Activated CD8-positive, alpha-beta T cell treated with anti-CD3 and anti-CD28 coated beads for 36 hours (primary cell): ENCODE measurements around the gene COL4A3. TPM values are rescaled to one million over a fixed set of nuclear protein-coding genes. Genes with fewer than 3 reads are reported as not detected.
"Not testable (repeated sequence)": the region's sequence is repeated elsewhere in the genome, so short reads cannot be mapped to it uniquely, and the experiment has no call there.

Experiments
- ATAC-seq: fragments of 200-7000 bp; cut with Tn5 transposase; one replicate; pipeline ENCODE4 v1.10.0; 2021; ENCODE audit warnings: mild to moderate bottlenecking, moderate library complexity
- CTCF ChIA-PET: fragments of 350-600 bp; sonication (Branson Sonifier 250); formaldehyde crosslinking; loops from one replicate; lab custom pipeline; 2021; ENCODE audit warnings: antibody characterized with exemption; lab: Charles Lee
- POLR2A ChIA-PET: fragments of 350-600 bp; sonication (Branson Sonifier 250); formaldehyde crosslinking; loops from one replicate; lab custom pipeline; 2021; ENCODE audit warnings: antibody characterized with exemption; lab: Charles Lee
- DNase-seq: peaks from one replicate; pipeline ENCODE4 v3.0.0-alpha.2; 2020
- H3K27ac Mint-ChIP-seq: one replicate; pipeline ENCODE4 v1.8.0; 2021; ENCODE audit warnings: mild to moderate bottlenecking, mixed read lengths
- H3K27me3 Mint-ChIP-seq: one replicate; pipeline ENCODE4 v1.8.0; 2021; ENCODE audit warnings: mixed read lengths
- H3K36me3 Mint-ChIP-seq: one replicate; pipeline ENCODE4 v1.8.0; 2021; ENCODE audit warnings: low read depth, mixed read lengths
- H3K4me1 Mint-ChIP-seq: one replicate; pipeline ENCODE4 v1.8.0; 2021; ENCODE audit warnings: low read depth, mixed read lengths
- H3K4me3 Mint-ChIP-seq: one replicate; pipeline ENCODE4 v1.8.0; 2021; ENCODE audit warnings: mild to moderate bottlenecking, moderate library complexity, mixed read lengths
- H3K9me3 Mint-ChIP-seq: one replicate; pipeline ENCODE4 v1.8.0; 2021; ENCODE audit warnings: mixed read lengths
- intact Hi-C: fragments of 100-400 bp; cut with micrococcal nuclease; formaldehyde crosslinking; loops from one replicate; pipeline ENCODE4 v1.10.0; 2022
- total RNA-seq, 2 experiments: library from RNA; stranded (reverse); gene quantifications; one replicate each; pipeline ENCODE4 v1.2.3, GENCODE V29; 2021
- TF ChIP-seq, protein P1 (sequence below): fragments of 200-600 bp; IDR thresholded peaks from one replicate; pipeline ENCODE4 v1.8.0; 2022; ENCODE audit warnings: antibody characterized with exemption, mild to moderate bottlenecking

The COL4A3 gene
- total RNA-seq, 2 experiments from 2014 or later: not detected

DNA sequence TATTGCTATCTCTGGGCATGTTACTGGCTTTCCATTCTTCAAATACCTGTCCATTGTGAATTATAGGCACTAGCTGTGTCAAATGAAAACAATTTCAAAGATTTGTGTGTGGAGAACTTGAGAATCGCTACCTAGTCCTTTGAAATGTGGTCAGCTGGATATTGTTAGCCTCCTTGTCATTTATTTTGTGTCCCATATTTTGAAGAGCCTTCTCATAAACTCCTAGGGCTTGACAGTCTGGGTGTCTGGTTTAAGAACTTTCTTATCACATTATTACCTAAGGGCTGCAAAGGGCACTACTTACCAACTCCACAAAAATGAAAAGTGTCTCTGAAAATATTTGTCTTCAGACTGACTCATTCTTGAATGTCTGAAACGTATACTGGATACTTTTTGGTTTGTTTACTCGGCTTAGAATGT, 50.2 kb downstream of the COL4A3 start:
- intact Hi-C loops: no loop called here
- peaks cover 2% of the 10 kb centered on the region for H3K9me3 Mint-ChIP-seq
- no peaks in the 10 kb centered on the region for H3K36me3 Mint-ChIP-seq
- ChIA-PET POLR2A (no interaction called here), CTCF (no interaction called here)
- H3K4me1 Mint-ChIP-seq: no peaks in the 10 kb centered on the region
- no peak overlapping the region for H3K4me3 Mint-ChIP-seq
- H3K27ac Mint-ChIP-seq: no peak overlapping the region
- no peak for ATAC-seq
- TF ChIP-seq, protein P1, sequence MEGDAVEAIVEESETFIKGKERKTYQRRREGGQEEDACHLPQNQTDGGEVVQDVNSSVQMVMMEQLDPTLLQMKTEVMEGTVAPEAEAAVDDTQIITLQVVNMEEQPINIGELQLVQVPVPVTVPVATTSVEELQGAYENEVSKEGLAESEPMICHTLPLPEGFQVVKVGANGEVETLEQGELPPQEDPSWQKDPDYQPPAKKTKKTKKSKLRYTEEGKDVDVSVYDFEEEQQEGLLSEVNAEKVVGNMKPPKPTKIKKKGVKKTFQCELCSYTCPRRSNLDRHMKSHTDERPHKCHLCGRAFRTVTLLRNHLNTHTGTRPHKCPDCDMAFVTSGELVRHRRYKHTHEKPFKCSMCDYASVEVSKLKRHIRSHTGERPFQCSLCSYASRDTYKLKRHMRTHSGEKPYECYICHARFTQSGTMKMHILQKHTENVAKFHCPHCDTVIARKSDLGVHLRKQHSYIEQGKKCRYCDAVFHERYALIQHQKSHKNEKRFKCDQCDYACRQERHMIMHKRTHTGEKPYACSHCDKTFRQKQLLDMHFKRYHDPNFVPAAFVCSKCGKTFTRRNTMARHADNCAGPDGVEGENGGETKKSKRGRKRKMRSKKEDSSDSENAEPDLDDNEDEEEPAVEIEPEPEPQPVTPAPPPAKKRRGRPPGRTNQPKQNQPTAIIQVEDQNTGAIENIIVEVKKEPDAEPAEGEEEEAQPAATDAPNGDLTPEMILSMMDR: no peak
- H3K27me3 Mint-ChIP-seq: peaks cover 5% of the 10 kb centered on the region
- DNase-seq: no peak

- ChIA-PET POLR2A (interaction anchor here (0.7 kb wide), 1 partner anchor 65 kb away, joined by 3 read pairs; no protein-coding TSS in a partner anchor), CTCF (interaction anchor here (1.1 to 2.0 kb wide), 2 partner anchors 19 to 546 kb away, joined by 5 to 11 read pairs; no protein-coding TSS in a partner anchor)
- Mint-ChIP-seq H3K27me3 (no peaks in the 10 kb centered on the region), H3K4me1 (no peaks in the 10 kb centered on the region), H3K4me3 (no peak overlapping the region), H3K27ac (no peak overlapping the region), H3K36me3 (no peaks in the 10 kb centered on the region), H3K9me3 (peaks cover 2% of the 10 kb centered on the region)
- TF ChIP-seq, protein P1: no peak
- intact Hi-C loops: no loop called here
- DNase-seq (no peak), ATAC-seq (no peak)
Observed at GRCh38 chr2:227219312-227220105, 55.1 kb downstream of the COL4A3 start.

GRCh38 chr2:227221120-227221519, 56.7 kb downstream of the COL4A3 start:
- Mint-ChIP-seq H3K4me1 (no peaks in the 10 kb centered on the region), H3K9me3 (peaks cover 2% of the 10 kb centered on the region), H3K27me3 (peaks cover 5% of the 10 kb centered on the region), H3K27ac (no peak overlapping the region), H3K36me3 (no peaks in the 10 kb centered on the region), H3K4me3 (no peak overlapping the region)
- ATAC-seq (no peak), DNase-seq (no peak)
- TF ChIP-seq, protein P1: no peak
- ChIA-PET POLR2A (no interaction called here), CTCF (interaction anchor here (0.6 to 2.0 kb wide), 2 partner anchors 17 to 437 kb away, joined by 3 to 11 read pairs; no protein-coding TSS in a partner anchor)
- intact Hi-C loops: no loop called here

DNA sequence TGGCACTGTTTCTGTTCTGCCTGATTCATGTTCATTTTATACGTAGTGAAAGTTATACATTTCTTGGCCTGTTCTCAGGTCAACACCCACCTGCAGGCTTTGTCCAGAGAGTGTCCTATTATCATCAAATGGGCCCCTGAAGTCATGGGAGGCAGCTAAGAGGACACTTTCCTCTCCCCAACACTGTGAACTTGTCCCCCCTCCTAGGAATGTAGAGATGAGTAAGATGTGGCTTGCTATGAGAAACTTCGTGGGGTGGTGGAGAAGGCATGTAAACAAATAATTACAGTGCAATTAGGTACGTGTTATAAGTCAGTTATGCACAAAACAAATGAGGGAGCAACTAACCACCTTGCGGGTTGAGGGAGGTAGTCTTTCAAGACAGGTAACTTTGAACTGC, 57.9 kb downstream of the COL4A3 start:
- H3K4me3 Mint-ChIP-seq: no peak overlapping the region
- ATAC-seq (no peak), DNase-seq (no peak)
- TF ChIP-seq, protein P1: no peak
- intact Hi-C loops: no loop called here
- H3K36me3 Mint-ChIP-seq: no peaks in the 10 kb centered on the region
- peaks cover under 1% of the 10 kb centered on the region for H3K9me3 Mint-ChIP-seq
- ChIA-PET CTCF (interaction anchor here (3.4 kb wide), 1 partner anchor 16 kb away, joined by 20 read pairs; no protein-coding TSS in a partner anchor), POLR2A (no interaction called here)
- no peak overlapping the region for H3K27ac Mint-ChIP-seq
- peaks cover 5% of the 10 kb centered on the region for H3K27me3 Mint-ChIP-seq
- no peaks in the 10 kb centered on the region for H3K4me1 Mint-ChIP-seq

DNA sequence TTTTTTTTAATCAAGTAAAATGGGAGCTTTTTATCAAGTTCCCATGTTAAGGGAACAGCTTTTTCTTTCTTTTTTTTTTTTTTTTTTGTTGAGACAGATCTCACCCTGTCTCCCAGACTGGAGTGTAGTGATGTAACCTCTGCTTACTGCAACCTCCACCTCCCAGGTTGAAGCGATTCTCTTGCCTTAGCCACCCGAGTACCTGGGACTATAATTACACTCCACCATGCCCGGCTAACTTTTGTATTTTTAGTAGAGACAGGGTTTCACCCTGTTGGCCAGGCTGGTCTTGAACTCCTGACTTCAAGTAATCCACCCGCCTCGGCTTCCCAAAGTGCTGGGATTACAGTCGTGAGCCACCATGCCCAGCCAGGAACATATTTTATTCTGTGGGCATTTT, 61.2 kb downstream of the COL4A3 start:
- POLR2A ChIA-PET, ATAC-seq, H3K9me3 Mint-ChIP-seq, H3K36me3 Mint-ChIP-seq, H3K4me1 Mint-ChIP-seq, intact Hi-C loops, DNase-seq, H3K4me3 Mint-ChIP-seq, H3K27ac Mint-ChIP-seq: not testable (repeated sequence)
- CTCF ChIA-PET: interaction anchor here (1.6 kb wide), 1 partner anchor 13 kb away, joined by 6 read pairs; no protein-coding TSS in a partner anchor
- peaks cover 11% of the 10 kb centered on the region for H3K27me3 Mint-ChIP-seq
